GM20431 (cell line): ENCODE results near the gene CADM3.

Experiments
- in situ Hi-C: fragments of 300-500 bp; cut with MseI, MboI; formaldehyde crosslinking; loops from one replicate; pipeline ENCODE4 v1.15.0; 2020; ENCODE audit warnings: low sequenced_read_pairs; ENCODE audit not compliant: unreplicated experiment

The CADM3 gene

GRCh38 chr1:159204161-159205141 is 33.0 kb downstream of the CADM3 start, which contains the start of gene ACKR1:
Gene ACKR1 (plus strand): TSS chr1:159204875. CDS start chr1:159204960, 85 bp downstream.
- in situ Hi-C loops: no loop called here

- in situ Hi-C loops: no loop called here
Measured at GRCh38 chr1:159205225-159205624, 33.8 kb downstream of the CADM3 start.

- in situ Hi-C loops: no loop called here
Measured at GRCh38 chr1:159206110-159206509, 34.7 kb downstream of the CADM3 start.

GRCh38 chr1:159207080-159207479 is 35.7 kb downstream of the CADM3 start:
- in situ Hi-C loops: no loop called here

GRCh38 chr1:159207774-159208173 is 36.4 kb downstream of the CADM3 start:
- in situ Hi-C loops: no loop called here

GRCh38 chr1:159208175-159208825 is 36.9 kb downstream of the CADM3 start:
- in situ Hi-C loops: no loop called here

- in situ Hi-C loops: no loop called here
Measured at GRCh38 chr1:159209061-159209460, 37.6 kb downstream of the CADM3 start.

GRCh38 chr1:159211331-159212136 is 40.1 kb downstream of the CADM3 start:
- in situ Hi-C loops: no loop called here

- in situ Hi-C loops: no loop called here
Measured at GRCh38 chr1:159212596-159212995, 41.2 kb downstream of the CADM3 start.

- in situ Hi-C loops: no loop called here
Measured at GRCh38 chr1:159214149-159214760, 42.8 kb downstream of the CADM3 start.

- in situ Hi-C loops: no loop called here
Measured at GRCh38 chr1:159218649-159219636, 47.5 kb downstream of the CADM3 start.

GRCh38 chr1:159222075-159222865 is 50.9 kb downstream of the CADM3 start:
- in situ Hi-C loops: no loop called here

- in situ Hi-C loops: no loop called here
Measured at GRCh38 chr1:159223004-159223403, 51.6 kb downstream of the CADM3 start.

GRCh38 chr1:159228554-159228953 is 57.1 kb downstream of the CADM3 start:
- in situ Hi-C loops: no loop called here

GRCh38 chr1:159229260-159229885 is 58.0 kb downstream of the CADM3 start:
- in situ Hi-C loops: no loop called here

- in situ Hi-C loops: no loop called here
Measured at GRCh38 chr1:159229896-159230295, 58.5 kb downstream of the CADM3 start.

- in situ Hi-C loops: no loop called here
Measured at GRCh38 chr1:159239551-159240220, 68.3 kb downstream of the CADM3 start.
